ENCODE data around the gene TAF4B.
"Not testable (repeated sequence)": the region's sequence is repeated elsewhere in the genome, so short reads cannot be mapped to it uniquely, and the experiment has no call there.

TAF4B gene

GRCh38 chr18:26230497-26230896 lies 4.3 kb downstream of the TAF4B start:
- Histone ChIP-seq H2AFZ (no peak overlapping the region), H3K4me1 (no peaks in the 10 kb centered on the region), H3K27me3 (ENCODE audit: control insufficient read depth, insufficient read depth, low read length) (no peaks in the 10 kb centered on the region), H3K4me2 (ENCODE audit: low read length) (no peak overlapping the region), H3K9ac (no peak overlapping the region), H3K79me2 (no peaks in the 10 kb centered on the region), H3K9me3 (ENCODE audit: control insufficient read depth, low read length) (no peaks in the 10 kb centered on the region), H3K4me3 (ENCODE audit: low read depth, low read length) (no peak overlapping the region), H3K27ac (no peak overlapping the region), H3K36me3 (ENCODE audit: control insufficient read depth, insufficient read depth, low read length) (no peaks in the 10 kb centered on the region)
- TF ChIP-seq, protein P1, sequence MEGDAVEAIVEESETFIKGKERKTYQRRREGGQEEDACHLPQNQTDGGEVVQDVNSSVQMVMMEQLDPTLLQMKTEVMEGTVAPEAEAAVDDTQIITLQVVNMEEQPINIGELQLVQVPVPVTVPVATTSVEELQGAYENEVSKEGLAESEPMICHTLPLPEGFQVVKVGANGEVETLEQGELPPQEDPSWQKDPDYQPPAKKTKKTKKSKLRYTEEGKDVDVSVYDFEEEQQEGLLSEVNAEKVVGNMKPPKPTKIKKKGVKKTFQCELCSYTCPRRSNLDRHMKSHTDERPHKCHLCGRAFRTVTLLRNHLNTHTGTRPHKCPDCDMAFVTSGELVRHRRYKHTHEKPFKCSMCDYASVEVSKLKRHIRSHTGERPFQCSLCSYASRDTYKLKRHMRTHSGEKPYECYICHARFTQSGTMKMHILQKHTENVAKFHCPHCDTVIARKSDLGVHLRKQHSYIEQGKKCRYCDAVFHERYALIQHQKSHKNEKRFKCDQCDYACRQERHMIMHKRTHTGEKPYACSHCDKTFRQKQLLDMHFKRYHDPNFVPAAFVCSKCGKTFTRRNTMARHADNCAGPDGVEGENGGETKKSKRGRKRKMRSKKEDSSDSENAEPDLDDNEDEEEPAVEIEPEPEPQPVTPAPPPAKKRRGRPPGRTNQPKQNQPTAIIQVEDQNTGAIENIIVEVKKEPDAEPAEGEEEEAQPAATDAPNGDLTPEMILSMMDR (IDR thresholded peaks at IDR 0.05), result no peak

DNA sequence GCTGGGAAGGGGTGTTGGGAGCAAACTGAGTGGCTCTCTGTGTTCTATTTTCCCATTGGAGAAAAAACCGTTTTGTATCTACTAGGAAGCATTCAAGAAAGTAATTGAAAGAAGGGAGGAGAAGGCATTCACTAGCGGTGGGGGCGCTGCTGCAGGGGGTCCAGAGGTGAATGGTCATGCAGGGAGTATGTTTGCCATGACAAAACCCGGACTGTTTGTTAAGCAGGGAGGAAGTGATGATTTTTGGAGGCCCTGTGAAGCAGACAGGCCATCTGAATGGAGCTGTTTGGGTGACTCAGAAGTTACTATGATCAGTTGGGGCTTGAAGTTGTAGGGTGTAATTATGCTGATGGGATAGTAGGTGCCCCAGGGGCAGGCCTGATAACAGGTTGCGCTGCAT lies 7.0 kb downstream of the TAF4B start:
- H3K4me2 ChIP-seq (ENCODE audit: low read length), result no peak overlapping the region
- no peaks in the 10 kb centered on the region for H3K79me2 ChIP-seq
- H3K9me3 ChIP-seq (ENCODE audit: control insufficient read depth, low read length), result no peaks in the 10 kb centered on the region
- no peaks in the 10 kb centered on the region for H3K4me1 ChIP-seq
- no peak overlapping the region for H3K27ac ChIP-seq
- no peaks in the 10 kb centered on the region for H3K36me3 ChIP-seq (ENCODE audit: control insufficient read depth, insufficient read depth, low read length)
- no peak overlapping the region for H3K9ac ChIP-seq
- no peak overlapping the region for H3K4me3 ChIP-seq (ENCODE audit: low read depth, low read length)
- no peak overlapping the region for H2AFZ ChIP-seq
- TF ChIP-seq, protein P1 (IDR thresholded peaks at IDR 0.05), result no peak
- no peaks in the 10 kb centered on the region for H3K27me3 ChIP-seq (ENCODE audit: control insufficient read depth, insufficient read depth, low read length)

GRCh38 chr18:26237363-26237762 lies 11.1 kb downstream of the TAF4B start:
- H3K4me3 ChIP-seq (ENCODE audit: low read depth, low read length); H3K4me1 ChIP-seq; H3K4me2 ChIP-seq (ENCODE audit: low read length); H3K79me2 ChIP-seq; H3K27ac ChIP-seq; H3K27me3 ChIP-seq (ENCODE audit: control insufficient read depth, insufficient read depth, low read length); H3K9ac ChIP-seq; H3K36me3 ChIP-seq (ENCODE audit: control insufficient read depth, insufficient read depth, low read length); H2AFZ ChIP-seq; H3K9me3 ChIP-seq (ENCODE audit: control insufficient read depth, low read length): not testable (repeated sequence)

GRCh38 chr18:26238718-26239117 lies 12.5 kb downstream of the TAF4B start:
- not testable (repeated sequence) for H3K36me3 ChIP-seq (ENCODE audit: control insufficient read depth, insufficient read depth, low read length); H3K9ac ChIP-seq; H3K4me1 ChIP-seq; H3K9me3 ChIP-seq (ENCODE audit: control insufficient read depth, low read length); H3K4me3 ChIP-seq (ENCODE audit: low read depth, low read length); H3K4me2 ChIP-seq (ENCODE audit: low read length); H3K27me3 ChIP-seq (ENCODE audit: control insufficient read depth, insufficient read depth, low read length); H3K27ac ChIP-seq; H3K79me2 ChIP-seq; H2AFZ ChIP-seq

DNA sequence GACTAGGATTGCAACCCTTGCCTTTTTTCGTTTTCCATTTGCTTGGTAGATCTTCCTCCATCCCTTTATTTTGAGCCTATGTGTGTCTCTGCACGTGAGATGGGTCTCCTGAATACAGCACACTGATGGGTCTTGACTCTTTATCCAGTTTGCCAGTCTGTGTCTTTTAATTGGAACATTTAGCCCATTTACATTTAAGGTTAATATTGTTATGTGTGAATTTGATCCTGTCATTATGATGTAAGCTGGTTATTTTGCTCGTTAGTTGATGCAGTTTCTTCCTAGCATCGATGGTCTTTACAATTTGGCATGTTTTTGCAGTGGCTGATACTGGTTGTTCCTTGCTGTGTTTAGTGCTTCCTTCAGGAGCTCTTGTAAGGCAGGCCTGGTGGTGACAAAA lies 16.1 kb downstream of the TAF4B start:
- H3K4me2 ChIP-seq (ENCODE audit: low read length); H3K27ac ChIP-seq; H3K4me1 ChIP-seq; H3K9ac ChIP-seq; H3K27me3 ChIP-seq (ENCODE audit: control insufficient read depth, insufficient read depth, low read length); H3K9me3 ChIP-seq (ENCODE audit: control insufficient read depth, low read length); H2AFZ ChIP-seq; H3K36me3 ChIP-seq (ENCODE audit: control insufficient read depth, insufficient read depth, low read length); H3K4me3 ChIP-seq (ENCODE audit: low read depth, low read length); H3K79me2 ChIP-seq: not testable (repeated sequence)

DNA sequence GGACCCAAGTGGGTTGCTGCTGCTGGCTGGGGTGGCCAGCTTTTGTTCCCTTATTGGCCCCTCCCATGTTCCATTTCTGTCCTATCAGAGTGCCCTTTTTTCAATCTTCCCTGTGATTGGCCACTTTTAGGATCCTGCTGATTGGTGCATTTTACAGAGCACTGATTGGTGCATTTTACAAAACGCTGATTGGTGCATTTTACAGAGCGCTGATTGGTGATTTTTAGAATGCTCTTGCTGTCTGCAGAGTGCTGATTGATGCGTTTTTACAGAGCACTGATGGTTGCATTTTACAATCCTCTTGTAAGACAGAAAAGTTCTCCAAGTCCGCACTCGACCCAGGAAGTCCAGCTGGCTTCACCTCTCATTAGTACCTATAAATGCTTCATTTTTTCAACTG lies 19.2 kb downstream of the TAF4B start:
- H3K9ac ChIP-seq; H3K27me3 ChIP-seq (ENCODE audit: control insufficient read depth, insufficient read depth, low read length); H3K4me3 ChIP-seq (ENCODE audit: low read depth, low read length); H3K36me3 ChIP-seq (ENCODE audit: control insufficient read depth, insufficient read depth, low read length); H3K4me2 ChIP-seq (ENCODE audit: low read length); H2AFZ ChIP-seq; H3K79me2 ChIP-seq; H3K4me1 ChIP-seq; H3K27ac ChIP-seq; H3K9me3 ChIP-seq (ENCODE audit: control insufficient read depth, low read length): not testable (repeated sequence)

DNA sequence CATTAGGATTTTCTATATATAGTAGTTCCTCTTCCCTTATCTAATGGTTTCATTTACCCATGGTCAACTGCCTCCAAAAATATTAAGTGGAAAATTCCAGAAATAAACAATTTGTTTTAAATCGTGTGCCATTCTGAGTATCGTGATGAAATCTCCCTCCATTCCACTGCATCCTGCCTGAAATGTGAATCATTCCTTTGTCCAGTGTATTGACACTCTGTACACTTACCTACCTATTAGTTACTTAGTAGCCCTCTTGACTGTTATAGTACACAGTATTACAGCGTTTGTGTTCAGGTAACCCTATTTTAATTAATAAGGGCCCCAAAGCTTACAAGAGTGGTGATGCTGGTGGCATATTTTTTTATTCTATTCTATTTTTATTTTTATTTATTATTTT lies 26.2 kb downstream of the TAF4B start:
- Histone ChIP-seq H3K4me1 (no peaks in the 10 kb centered on the region), H3K36me3 (ENCODE audit: control insufficient read depth, insufficient read depth, low read length) (no peaks in the 10 kb centered on the region), H2AFZ (no peak overlapping the region), H3K4me3 (ENCODE audit: low read depth, low read length) (no peak overlapping the region), H3K27me3 (ENCODE audit: control insufficient read depth, insufficient read depth, low read length) (no peaks in the 10 kb centered on the region), H3K9ac (no peak overlapping the region), H3K79me2 (no peaks in the 10 kb centered on the region), H3K27ac (no peak overlapping the region), H3K9me3 (ENCODE audit: control insufficient read depth, low read length) (no peaks in the 10 kb centered on the region), H3K4me2 (ENCODE audit: low read length) (no peak overlapping the region)
- TF ChIP-seq, protein P1 (IDR thresholded peaks at IDR 0.05), result no peak

- not testable (repeated sequence) for H3K27me3 ChIP-seq (ENCODE audit: control insufficient read depth, insufficient read depth, low read length); H3K4me3 ChIP-seq (ENCODE audit: low read depth, low read length); H3K9me3 ChIP-seq (ENCODE audit: control insufficient read depth, low read length); H3K79me2 ChIP-seq; H3K4me2 ChIP-seq (ENCODE audit: low read length); H3K27ac ChIP-seq; H2AFZ ChIP-seq; H3K9ac ChIP-seq; H3K4me1 ChIP-seq; H3K36me3 ChIP-seq (ENCODE audit: control insufficient read depth, insufficient read depth, low read length)
Measured at GRCh38 chr18:26254808-26255207, 28.6 kb downstream of the TAF4B start.
